Inflammatory macrophage treated with lipopolysaccharide for 1 hour (primary cell): ENCODE data around the gene IGSF23.
"Not testable (repeated sequence)": the region's sequence is repeated elsewhere in the genome, so short reads cannot be mapped to it uniquely, and the experiment has no call there.

Experiments used
- DNase-seq, 2 donors: peaks; one replicate each; pipeline ENCODE4 v3.0.0-alpha.2; 2020 to 2022

Gene IGSF23

DNA sequence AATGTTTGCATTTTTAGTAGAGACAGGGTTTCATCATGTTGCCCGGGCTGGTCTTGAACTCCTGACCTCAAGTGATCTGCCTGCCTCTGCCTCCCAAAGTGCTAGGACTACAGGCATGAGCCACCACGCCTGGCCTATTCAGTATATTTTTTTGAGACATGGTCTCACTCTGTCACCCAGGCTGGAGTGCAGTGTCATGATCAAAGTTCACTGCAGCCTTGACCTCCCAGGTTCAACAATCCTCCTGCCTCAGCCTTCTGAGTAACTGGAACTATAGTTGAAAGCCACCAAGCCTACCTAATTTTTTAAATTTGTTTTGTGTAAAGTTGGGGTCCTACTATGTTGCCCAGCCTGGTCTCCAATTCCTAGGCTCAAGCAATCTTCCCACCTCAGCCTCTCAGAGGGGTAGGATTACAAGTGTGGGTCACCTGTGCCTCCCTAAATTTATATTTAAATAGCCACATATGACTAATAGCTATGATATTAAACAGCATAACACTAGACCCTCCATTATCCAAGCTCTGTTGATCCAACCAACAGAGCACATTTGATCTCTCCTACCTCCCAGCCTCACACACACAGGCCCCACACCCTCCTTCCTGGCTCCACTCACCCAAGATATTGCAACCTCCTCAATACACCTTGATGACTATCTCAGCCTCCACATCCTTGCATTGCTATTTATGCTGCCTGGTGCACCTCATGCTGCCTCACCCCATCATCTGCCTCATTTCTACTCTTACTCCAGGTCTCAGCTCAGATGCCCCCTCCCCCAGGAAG lies 55.8 kb downstream of the IGSF23 start:
- no peak for DNase-seq

DNA sequence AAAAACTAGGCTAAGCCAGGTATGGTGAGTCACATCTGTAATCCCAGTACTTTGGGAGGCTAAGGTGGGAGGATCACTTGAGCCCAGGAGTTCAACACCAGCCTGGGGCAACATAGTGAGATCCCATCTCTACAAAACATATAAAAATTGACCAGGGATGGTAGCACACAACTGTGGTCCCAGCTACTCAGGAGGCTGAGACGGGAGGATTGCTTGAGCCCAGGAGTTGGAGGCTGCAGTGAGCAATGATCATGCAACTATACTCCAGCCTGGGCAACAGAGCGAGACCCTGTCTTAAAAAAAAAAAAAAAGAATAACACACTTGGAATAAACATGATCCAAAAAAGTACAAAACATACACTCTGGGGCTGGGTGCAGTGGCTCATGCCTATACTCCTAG lies 56.7 kb downstream of the IGSF23 start:
- not testable (repeated sequence) for DNase-seq

DNA sequence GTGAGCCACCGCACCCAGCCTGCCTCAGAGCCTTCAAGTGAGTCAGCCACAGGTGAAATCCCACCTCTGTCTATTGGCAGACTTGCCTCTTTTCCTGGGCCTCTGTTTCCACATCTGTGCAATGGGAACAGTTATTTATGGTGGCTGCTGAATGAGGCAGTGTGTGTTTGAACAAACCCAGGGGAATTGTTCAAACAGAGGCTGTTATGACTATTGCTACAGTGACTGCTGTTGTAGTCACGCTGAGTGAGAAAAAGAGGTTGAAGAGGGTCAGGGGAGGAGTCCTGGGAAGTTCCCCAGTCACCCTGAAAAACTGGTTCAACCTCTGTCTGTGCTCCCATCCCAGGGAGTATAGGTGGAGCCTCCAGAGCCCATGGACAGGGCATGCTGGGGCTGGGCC lies 58.0 kb downstream of the IGSF23 start, which contains the start of gene CEACAM19:
Gene CEACAM19 (plus strand): TSS at position 83 of the 400 bp plus-strand sequence. CDS start 450 bp downstream, outside the sequence.
- no peak for DNase-seq

DNA sequence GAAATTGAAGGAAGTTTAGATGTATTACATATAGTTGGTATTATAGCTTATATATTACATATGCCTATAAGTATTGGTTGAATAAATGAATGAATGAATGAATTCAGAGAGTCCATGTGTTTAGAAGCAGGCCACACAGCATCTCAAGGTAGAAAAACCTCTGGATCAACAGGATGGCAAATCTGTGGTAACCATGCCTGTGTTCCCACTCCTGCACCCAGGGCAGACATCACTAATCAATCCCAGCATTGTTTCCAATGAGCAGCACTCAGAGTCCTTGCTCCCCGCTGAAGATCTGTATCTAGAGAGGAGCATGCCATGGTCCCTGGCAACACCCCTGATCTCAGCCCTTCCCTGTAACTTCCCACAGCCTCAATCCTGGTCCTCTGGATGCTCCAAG lies 58.9 kb downstream of the IGSF23 start:
- DNase-seq = no peak

DNA sequence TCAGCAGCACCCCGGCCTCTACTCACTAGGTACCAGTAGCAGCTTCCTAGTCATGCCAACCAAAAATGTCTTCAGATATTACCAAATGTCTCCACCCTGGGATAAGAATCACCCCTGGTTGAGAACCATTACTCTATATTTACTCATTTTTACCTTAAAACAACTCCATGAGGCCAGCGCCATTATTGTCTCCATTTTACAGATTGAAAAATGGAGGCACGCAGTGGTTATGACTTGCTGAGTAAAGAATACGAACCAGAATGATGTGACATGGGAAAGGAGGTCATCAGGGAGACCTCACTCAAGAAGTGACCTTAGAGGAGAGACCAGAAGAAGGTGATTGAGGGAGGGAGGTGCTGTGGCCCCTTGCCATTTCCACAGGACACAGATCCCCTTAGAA lies 60.1 kb downstream of the IGSF23 start:
- DNase-seq = no peak

DNA sequence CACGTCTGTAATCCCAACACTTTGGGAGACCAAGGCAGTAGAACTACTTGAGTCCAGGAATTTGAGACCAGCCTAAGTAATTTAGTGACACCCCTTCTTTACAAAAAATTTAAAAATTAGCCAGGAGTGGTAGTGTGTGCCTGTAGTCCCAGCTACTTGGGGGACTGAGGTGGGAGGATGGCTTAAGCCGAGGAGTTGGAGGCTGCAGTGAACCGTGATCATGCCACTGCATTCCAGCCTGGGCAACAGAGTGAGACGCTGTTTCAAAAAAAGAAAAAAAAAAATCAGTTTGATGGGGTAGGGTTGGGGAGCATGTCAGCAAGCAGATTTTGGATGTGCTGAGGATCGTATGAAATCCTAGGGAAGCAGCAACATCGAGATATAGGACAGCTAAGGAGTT lies 62.2 kb downstream of the IGSF23 start:
- DNase-seq = no peak

DNA sequence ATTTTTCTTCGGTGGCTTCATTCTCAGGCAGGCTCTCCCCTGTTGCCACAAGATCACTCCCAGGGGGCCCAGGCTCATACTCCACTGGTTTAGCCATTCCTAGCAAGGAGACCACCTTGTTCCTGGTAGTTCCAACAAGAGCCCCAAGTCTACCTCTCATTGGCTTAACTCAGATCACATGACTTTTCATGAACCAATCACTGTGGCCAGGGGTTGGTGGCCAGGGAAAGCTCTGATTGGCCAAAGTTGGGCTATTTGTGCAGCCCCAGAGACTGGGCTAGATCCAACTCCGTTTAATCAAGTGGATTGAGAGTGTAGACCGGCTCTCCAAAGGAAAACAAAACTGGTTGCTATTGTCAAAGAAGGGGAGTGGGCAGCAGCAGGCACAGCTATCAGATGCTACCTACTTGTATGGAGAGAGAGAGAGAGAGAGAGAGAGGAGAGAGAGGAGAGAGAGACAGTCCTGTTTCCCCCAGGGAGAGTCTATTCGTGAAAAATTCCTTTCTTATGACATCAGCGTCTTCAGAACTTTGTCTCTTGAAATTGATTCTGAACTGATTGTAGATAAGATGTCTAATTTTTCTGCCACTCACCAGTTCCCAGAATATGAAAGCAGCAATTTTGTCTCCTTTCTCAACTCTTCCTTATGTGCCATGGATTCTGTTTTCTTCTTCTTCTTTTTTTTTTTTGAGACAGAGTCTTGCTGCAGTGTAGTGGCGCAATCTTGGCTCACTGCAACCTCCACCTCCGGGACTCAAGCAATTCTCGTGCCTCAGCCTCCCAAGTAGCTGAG lies 63.9 kb downstream of the IGSF23 start:
- DNase-seq = peak; percentile 38 to 40

DNA sequence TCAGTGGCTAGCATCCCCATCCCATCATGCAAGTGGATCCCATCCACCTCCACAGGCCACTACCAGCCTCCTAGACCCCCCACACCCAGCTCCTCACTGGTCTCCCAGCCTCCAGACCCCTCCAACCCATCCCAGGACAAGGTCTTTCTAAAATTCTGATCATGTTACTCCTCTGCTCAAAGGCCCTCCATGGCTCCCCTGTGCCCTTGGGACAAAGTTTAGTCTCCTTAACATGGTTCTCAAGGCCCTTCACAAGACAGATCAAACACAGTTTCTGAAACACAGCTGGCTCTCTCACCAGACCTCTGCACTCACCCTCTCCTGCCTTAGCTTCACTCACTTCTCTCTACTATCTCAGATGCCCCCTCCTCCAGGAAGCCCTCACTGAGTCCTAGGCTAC lies 67.2 kb downstream of the IGSF23 start:
- DNase-seq = no peak

DNA sequence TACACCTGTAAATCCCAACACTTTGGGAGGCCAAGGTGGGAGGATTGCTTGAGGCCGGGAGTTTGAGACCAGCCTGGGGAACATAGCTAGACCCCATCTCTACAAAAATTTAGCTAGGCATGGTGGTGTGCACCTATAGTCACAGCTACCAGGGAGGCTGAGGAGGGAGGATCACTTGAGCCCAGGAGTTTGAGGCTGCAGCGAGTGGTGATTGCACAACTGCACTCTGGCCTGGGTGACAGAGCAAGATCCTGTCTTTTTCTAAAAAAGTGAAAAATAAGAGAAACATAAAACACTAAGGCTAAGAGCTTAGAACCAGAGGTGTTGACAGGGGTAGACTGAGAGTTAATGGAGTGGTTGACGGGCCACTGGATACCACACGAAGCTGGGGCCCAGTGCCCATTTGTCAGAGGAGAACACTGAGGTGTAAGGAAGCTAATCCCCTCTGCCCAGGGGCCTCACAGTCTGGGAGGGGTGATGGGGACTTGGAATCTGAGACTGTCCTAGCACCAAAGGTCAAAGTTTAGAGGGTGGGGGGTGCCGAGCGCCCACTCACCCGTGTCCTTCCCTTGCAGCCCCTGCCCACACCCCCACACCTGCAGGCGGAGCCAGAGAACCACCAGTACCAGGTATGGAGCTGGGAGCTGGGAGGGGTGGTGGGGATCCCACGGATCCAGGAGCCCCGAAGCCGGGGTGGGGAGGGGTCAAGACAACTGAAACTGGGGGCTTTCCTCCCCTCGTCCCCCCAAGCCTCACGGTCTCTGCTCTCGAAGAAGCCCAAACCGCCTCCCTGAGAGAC lies 68.8 kb downstream of the IGSF23 start:
- no peak for DNase-seq

DNA sequence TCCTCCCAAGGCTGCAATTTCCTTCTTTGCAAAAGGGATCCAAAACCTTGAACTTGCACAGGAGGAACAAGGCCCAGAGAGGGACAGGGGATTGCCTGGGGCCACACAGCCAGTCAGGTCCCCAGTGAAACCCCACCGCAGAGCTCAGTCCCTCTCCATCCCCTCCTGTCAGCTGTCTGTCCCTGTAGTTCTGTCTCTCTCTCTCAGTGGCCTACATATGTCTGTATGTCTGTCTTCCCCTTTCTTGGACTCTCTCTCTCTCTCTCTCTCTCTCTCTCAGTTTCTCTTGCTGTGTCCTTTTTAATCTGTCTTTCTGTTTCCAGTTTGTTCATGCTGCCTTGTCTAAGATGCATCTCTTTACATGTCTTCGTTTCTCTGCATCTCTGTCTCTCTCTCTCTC lies 69.4 kb downstream of the IGSF23 start:
- no peak for DNase-seq

DNA sequence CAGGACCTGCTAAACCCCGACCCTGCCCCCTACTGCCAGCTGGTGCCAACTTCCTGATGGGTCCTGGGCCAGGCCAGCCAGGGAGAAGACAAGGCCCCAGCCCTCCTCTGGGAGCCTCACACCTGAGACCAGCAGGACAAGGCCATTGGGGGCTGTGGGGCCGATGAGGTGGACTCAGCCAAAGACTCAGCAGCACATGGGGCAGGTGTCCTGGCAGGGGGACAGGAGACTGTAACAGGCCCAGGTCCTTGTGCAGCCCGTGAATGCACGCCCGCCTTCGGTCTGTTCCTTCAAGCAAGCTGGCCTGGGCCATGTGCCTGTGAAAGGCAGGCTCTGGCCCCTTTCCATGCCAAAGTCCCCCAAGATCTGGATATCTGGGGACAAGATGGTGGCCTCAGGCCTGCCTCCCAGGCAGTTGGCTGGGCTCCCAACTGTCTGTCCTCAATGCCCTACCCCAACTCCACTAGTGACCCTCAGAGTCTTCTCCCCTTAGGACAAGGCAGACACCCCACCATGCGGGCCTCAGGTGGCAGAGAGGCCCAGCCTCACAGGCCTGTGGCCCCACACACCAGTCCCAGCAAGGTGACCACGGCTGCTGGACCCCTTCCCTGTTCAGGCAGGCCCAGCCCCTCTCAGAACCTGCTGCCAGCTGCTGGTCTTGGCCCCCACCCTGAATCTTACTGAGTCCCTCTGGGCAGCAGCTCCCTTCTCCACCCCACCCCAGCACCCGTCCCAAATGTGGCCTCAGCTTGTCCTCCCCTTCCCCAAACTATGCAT lies 70.3 kb downstream of the IGSF23 start:
- DNase-seq = no peak

DNA sequence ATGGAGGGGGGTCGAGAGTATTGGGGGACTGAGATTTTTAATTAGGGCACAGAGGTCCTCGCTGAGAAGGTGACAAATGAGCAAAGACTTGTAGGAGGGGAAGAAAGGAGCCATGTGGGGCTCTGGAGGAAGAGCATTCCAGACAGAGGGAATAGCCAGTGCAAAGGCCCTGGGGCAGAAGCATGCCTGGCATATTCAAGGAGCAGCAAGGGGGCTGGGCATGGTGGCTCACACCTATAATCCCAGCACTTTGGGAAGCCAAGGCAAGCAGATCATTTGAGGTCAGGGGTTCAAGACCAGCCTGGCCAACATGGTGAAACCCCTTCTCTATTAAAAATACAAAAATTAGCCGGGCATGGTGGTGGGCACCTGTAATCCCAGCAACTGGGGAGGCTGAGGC lies 71.0 kb downstream of the IGSF23 start:
- DNase-seq = not testable (repeated sequence)

DNA sequence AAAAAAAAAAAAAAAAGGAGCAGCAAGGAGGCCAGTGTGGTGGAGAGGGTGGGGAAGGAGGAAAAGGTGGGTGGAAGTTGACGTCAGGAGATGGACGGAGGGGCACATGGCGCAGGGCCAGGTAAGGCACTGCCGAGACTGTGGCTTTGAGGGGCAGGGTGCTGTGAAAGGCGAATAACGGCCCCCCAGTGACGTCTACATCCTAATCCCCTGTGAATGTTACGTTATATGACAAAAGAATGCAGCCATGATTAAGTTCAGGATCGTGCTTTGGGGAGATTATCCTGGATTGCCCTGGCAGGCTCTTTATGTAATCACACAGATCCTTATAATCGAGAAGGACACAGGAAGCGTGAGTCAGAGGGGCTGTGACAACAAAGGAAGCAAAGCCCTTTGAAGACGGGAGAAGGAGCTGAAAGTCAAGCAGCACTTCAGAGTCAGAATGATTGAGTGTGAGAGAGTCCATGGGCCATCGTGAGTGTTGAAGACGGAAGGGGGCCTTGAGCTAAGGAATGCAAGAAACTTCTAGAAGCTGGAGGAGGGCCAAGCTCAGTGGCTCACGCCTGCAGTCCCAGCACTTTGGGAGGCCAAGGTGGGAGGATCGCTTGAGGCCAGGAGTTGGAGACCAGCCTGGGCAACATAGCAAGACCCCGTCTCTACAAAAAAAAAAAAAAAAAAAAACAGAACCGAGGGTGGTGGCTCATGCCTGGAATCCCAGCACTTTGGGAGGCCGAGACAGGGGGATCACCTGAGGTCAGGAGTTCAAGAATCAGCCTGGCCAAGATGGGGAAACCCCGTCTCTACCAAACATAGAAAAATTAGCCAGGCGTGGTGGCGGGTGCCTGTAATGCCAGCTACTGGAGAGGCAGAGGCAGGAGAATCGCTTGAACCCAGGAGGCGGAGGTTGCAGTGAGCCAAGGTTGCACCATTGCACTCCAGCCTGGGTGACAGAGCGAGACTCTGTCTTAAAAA lies 71.8 kb downstream of the IGSF23 start:
- peak; percentile 64 to 75 for DNase-seq

DNA sequence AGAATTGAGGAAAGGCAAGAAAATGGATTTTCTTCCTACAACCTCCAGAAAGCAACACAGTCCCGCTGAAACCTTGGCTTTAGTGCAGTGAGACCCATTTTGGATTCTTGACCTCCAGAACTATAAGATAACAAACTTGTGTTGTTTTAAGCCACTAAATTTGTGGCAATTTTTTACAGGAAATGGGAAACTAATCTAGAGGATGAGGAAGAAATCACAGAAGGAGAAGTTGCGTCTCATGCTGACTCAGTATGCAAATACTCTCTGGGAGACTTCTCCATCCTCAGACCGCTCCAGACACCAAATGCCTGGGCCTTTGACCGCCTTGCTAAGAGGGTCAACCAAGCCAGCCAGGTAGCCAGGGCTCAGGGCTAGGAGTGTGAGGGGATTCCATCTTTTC lies 72.5 kb downstream of the IGSF23 start:
- peak; percentile 87 to 88 for DNase-seq
